ENCODE data around the gene CELF5. TPM values are rescaled to one million over a fixed set of nuclear protein-coding genes. Genes with fewer than 3 reads are reported as not detected.

Gene CELF5
- total and polyA plus RNA-seq, 9 of the 15 experiments (the other 6 are each of a cell fraction or from before 2014, with no cell fraction given): 0.01 to 0.56 (median 0.22) TPM

DNA sequence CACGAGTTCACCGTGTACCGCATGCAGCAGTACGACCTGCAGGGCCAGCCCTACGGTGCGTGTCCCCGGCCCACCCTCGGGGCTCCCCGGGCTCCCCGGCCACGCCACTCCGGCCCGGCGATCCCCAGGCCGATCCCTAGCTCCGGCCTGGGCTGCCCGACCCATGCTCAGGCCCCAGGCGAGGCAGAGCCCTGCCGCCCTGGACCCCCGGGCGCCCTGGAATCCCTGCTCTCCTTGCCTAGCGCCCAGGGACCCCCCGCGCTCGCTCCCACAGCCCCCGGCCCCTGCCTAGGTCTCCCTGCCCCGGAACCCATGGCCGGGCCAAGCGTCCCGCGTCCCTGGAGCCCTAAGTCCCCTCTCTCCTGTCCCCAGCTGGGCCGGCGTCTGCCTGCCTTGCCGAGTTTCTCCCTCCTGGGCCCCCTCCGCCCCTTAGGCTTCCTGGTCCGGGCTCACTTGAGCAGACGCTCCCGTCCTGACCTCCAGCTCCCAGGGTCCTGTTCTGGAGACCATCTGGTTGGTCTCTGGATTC is 38.2 kb upstream of the CELF5 start:
- Histone ChIP-seq H3K9me1 (ENCODE audit: control insufficient read depth, insufficient read depth, low read length) (no peaks in the 10 kb centered on the region), H3K4me3 (peak overlapping the region; percentile 99), H3K27ac (ENCODE audit: extremely low read depth, low read depth, low read length) (peak overlapping the region; percentile 96), H4K20me1 (replicated peaks; ENCODE audit: control insufficient read depth, insufficient read depth, low read length) (peaks cover 26% of the 10 kb centered on the region; the same call in 1 of the 2 replicates), H3K4me2 (ENCODE audit: insufficient read depth, low read length) (peak overlapping the region; percentile 96), H3K79me2 (ENCODE audit: control insufficient read depth, insufficient read depth, low read length) (peaks cover 55% of the 10 kb centered on the region), H3K27me3 (ENCODE audit: control insufficient read depth in 2 of 2, insufficient read depth in 2 of 2, low read length in 2 of 2) (no peaks in the 10 kb centered on the region), H3K9ac (ENCODE audit: insufficient read depth in 1 of 2, low read depth in 2 of 2, low read length in 2 of 2) (peak overlapping the region; percentile 82 to 99), H3K4me1 (replicated peaks in 1 of 2; ENCODE audit: control insufficient read depth in 2 of 2, insufficient read depth in 2 of 2, low read length in 2 of 2) (peaks cover 23 to 71% of the 10 kb centered on the region in 2 experiments), H2AFZ (ENCODE audit: low read depth, low read length) (peak overlapping the region; percentile 99), H3K36me3 (ENCODE audit: control insufficient read depth, insufficient read depth, low read length) (peaks cover 43% of the 10 kb centered on the region; the same call in 2 of the 3 replicates), H3K9me3 (replicated peaks; ENCODE audit: control insufficient read depth, insufficient read depth, low read depth, low read length) (no peaks in the 10 kb centered on the region)
- TSS peak; percentile 37 for BruUV-seq (replicated peaks)
- DNase-seq (ENCODE audit: extremely low read depth in 1 of 4, low spot score in 3 of 4) (peak in 3 of 4 experiments; percentile 31 to 58 (median 57)), ATAC-seq (peak; percentile 55), FAIRE-seq (no peak)
- ChIA-PET CTCF (ENCODE audit: low intra/inter-chr PET ratio) (interaction anchor here (0.5 kb wide), 1 partner anchor 287 kb away, joined by 3 read pairs; no protein-coding TSS in a partner anchor), POLR2A (interaction anchor here (0.5 to 1.5 kb wide), 3 partner anchors 9 to 635 kb away, joined by 3 to 4 read pairs (median 3); no protein-coding TSS in a partner anchor)
- under 1% methylated on average over 31 of the region's 38 CpGs for WGBS (ENCODE audit: insufficient coverage, low coverage, missing lambda C conversion rate)
- in situ Hi-C loops (cut with MboI) (no loop called here), intact Hi-C loops (cut with micrococcal nuclease) (no loop called here)
- TF ChIP-seq SIN3A (IDR thresholded peaks at IDR 0.05; ENCODE audit: borderline replicate concordance in 2 of 2, control insufficient read depth in 1 of 2, low read depth in 2 of 2, low read length in 2 of 2) (0 out of 4 replicates have a peak, but pooled peaks of 1 of the 2 experiments have one; percentile 38), POLR2G (IDR thresholded peaks at IDR 0.05; ENCODE audit: low read depth, low read length) (peak; percentile 31; the same call in 1 of the 2 replicates), KDM5B (IDR thresholded peaks at IDR 0.05; ENCODE audit: insufficient replicate concordance, low read depth, low read length) (peak; percentile 1), RB1 (IDR thresholded peaks at IDR 0.05; ENCODE audit: low read depth) (0 out of 2 replicates have a peak, but pooled peaks have one; percentile 6), FOXJ2 (tag; IDR thresholded peaks at IDR 0.05) (0 out of 2 replicates have a peak, but pooled peaks have one; percentile 10), RBM17 (IDR thresholded peaks at IDR 0.05; ENCODE audit: borderline replicate concordance, low read depth, low read length) (no peak), ILK (tag; IDR thresholded peaks at IDR 0.05; ENCODE audit: borderline replicate concordance, low read depth) (no peak), TEAD4 (IDR thresholded peaks at IDR 0.05; ENCODE audit: low read length) (no peak), TEAD4 (CRISPR knock-in tag; IDR thresholded peaks at IDR 0.05; ENCODE audit: borderline replicate concordance) (0 out of 2 replicates have a peak, but pooled peaks have one; percentile 14), HDAC1 (IDR thresholded peaks at IDR 0.05) (peak in 1 of 2 experiments; percentile 51; a peak in 2 of 4 replicates), ZHX1 (conservative IDR thresholded peaks at IDR 0.05; ENCODE audit: low read length) (no peak), SOX6 (IDR thresholded peaks at IDR 0.05) (no peak), FOXP1 (CRISPR knock-in tag; IDR thresholded peaks at IDR 0.05) (0 out of 2 replicates have a peak, but pooled peaks have one; percentile 7), SRF (CRISPR knock-in tag; IDR thresholded peaks at IDR 0.05) (peak in 1 of 2 experiments; percentile 76; a peak in 1 of 4 replicates)
- TF ChIP-seq, protein P1, sequence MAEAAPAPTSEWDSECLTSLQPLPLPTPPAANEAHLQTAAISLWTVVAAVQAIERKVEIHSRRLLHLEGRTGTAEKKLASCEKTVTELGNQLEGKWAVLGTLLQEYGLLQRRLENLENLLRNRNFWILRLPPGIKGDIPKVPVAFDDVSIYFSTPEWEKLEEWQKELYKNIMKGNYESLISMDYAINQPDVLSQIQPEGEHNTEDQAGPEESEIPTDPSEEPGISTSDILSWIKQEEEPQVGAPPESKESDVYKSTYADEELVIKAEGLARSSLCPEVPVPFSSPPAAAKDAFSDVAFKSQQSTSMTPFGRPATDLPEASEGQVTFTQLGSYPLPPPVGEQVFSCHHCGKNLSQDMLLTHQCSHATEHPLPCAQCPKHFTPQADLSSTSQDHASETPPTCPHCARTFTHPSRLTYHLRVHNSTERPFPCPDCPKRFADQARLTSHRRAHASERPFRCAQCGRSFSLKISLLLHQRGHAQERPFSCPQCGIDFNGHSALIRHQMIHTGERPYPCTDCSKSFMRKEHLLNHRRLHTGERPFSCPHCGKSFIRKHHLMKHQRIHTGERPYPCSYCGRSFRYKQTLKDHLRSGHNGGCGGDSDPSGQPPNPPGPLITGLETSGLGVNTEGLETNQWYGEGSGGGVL (CRISPR knock-in tag; IDR thresholded peaks at IDR 0.05): no peak
- TF ChIP-seq, protein P2, sequence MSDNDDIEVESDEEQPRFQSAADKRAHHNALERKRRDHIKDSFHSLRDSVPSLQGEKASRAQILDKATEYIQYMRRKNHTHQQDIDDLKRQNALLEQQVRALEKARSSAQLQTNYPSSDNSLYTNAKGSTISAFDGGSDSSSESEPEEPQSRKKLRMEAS (CRISPR knock-in tag; IDR thresholded peaks at IDR 0.05): peak; percentile 82

Data from K562 (cell line).